ENCODE results near the gene C6. TPM values are rescaled to one million over a fixed set of nuclear protein-coding genes. Genes with fewer than 3 reads are reported as not detected.
"Not testable (repeated sequence)": the region's sequence is repeated elsewhere in the genome, so short reads cannot be mapped to it uniquely, and the experiment has no call there.

C6 gene
- polyA plus RNA-seq, 1 donor = 0.38 TPM

GRCh38 chr5:41200506-41200905 lies 12.8 kb downstream of the C6 start:
- no peak for DNase-seq (ENCODE audit: low read depth)

GRCh38 chr5:41199660-41200059 lies 13.7 kb downstream of the C6 start:
- no peak for DNase-seq (ENCODE audit: low read depth)

GRCh38 chr5:41196197-41196596 lies 17.1 kb downstream of the C6 start:
- DNase-seq (ENCODE audit: low read depth) = no peak

- no peak for DNase-seq (ENCODE audit: low read depth)
Measured at GRCh38 chr5:41195228-41195627, 18.1 kb downstream of the C6 start.

- no peak for DNase-seq (ENCODE audit: low read depth)
Measured at GRCh38 chr5:41194339-41194738, 19.0 kb downstream of the C6 start.

- peak; percentile 8 for DNase-seq (ENCODE audit: low read depth)
Measured at GRCh38 chr5:41193456-41194205, 19.7 kb downstream of the C6 start.

- no peak for DNase-seq (ENCODE audit: low read depth)
Measured at GRCh38 chr5:41191249-41191648, 22.1 kb downstream of the C6 start.

GRCh38 chr5:41186143-41186542 lies 27.2 kb downstream of the C6 start:
- no peak for DNase-seq (ENCODE audit: low read depth)

GRCh38 chr5:41183331-41183730 lies 30.0 kb downstream of the C6 start:
- not testable (repeated sequence) for DNase-seq (ENCODE audit: low read depth)

- no peak for DNase-seq (ENCODE audit: low read depth)
Measured at GRCh38 chr5:41182666-41183065, 30.7 kb downstream of the C6 start.

- no peak for DNase-seq (ENCODE audit: low read depth)
Measured at GRCh38 chr5:41181691-41182564, 31.4 kb downstream of the C6 start.

GRCh38 chr5:41176952-41177351 lies 36.4 kb downstream of the C6 start:
- no peak for DNase-seq (ENCODE audit: low read depth)

- no peak for DNase-seq (ENCODE audit: low read depth)
Measured at GRCh38 chr5:41172012-41172411, 41.3 kb downstream of the C6 start.

GRCh38 chr5:41161271-41161670 lies 52.1 kb downstream of the C6 start:
- no peak for DNase-seq (ENCODE audit: low read depth)

GRCh38 chr5:41157272-41157894 lies 55.9 kb downstream of the C6 start:
- DNase-seq (ENCODE audit: low read depth) = no peak

GRCh38 chr5:41156739-41157138 lies 56.6 kb downstream of the C6 start:
- DNase-seq (ENCODE audit: low read depth) = no peak

GRCh38 chr5:41154491-41154890 lies 58.8 kb downstream of the C6 start:
- DNase-seq (ENCODE audit: low read depth) = no peak

GRCh38 chr5:41151564-41151963 lies 61.8 kb downstream of the C6 start:
- DNase-seq (ENCODE audit: low read depth) = peak; percentile 5

- no peak for DNase-seq (ENCODE audit: low read depth)
Measured at GRCh38 chr5:41148448-41148847, 64.9 kb downstream of the C6 start.

- DNase-seq (ENCODE audit: low read depth) = no peak
Measured at GRCh38 chr5:41145306-41145705, 68.0 kb downstream of the C6 start.

GRCh38 chr5:41143131-41143901 lies 70.0 kb downstream of the C6 start:
- DNase-seq (ENCODE audit: low read depth) = no peak

All from forelimb muscle (tissue), 1 donor.